ENCODE measurements around the gene ADAMTS18.

Gene ADAMTS18

GRCh38 chr16:77393955-77394354 is 40.9 kb downstream of the ADAMTS18 start:
- no peak for DNase-seq

GRCh38 chr16:77387815-77388209 is 47.0 kb downstream of the ADAMTS18 start:
- no peak for DNase-seq

- DNase-seq, result no peak
Measured at GRCh38 chr16:77386831-77387814, 47.7 kb downstream of the ADAMTS18 start.

GRCh38 chr16:77385481-77385880 is 49.4 kb downstream of the ADAMTS18 start:
- no peak for DNase-seq

GRCh38 chr16:77383606-77384187 is 51.1 kb downstream of the ADAMTS18 start:
- DNase-seq, result no peak

GRCh38 chr16:77376358-77376757 is 58.5 kb downstream of the ADAMTS18 start:
- peak; percentile 64 for DNase-seq

- no peak for DNase-seq
Measured at GRCh38 chr16:77375396-77375795, 59.4 kb downstream of the ADAMTS18 start.

GRCh38 chr16:77374384-77374783 is 60.5 kb downstream of the ADAMTS18 start:
- no peak for DNase-seq

- no peak for DNase-seq
Measured at GRCh38 chr16:77373726-77374125, 61.1 kb downstream of the ADAMTS18 start.

- DNase-seq, result no peak
Measured at GRCh38 chr16:77364770-77365169, 70.1 kb downstream of the ADAMTS18 start.

- DNase-seq, result no peak
Measured at GRCh38 chr16:77359065-77359502, 75.8 kb downstream of the ADAMTS18 start.

GRCh38 chr16:77353587-77354263 is 81.1 kb downstream of the ADAMTS18 start:
- DNase-seq, result no peak

GRCh38 chr16:77344341-77344740 is 90.5 kb downstream of the ADAMTS18 start:
- no peak for DNase-seq

GRCh38 chr16:77336637-77337036 is 98.2 kb downstream of the ADAMTS18 start:
- no peak for DNase-seq

- DNase-seq, result no peak
Measured at GRCh38 chr16:77335652-77336234, 99.1 kb downstream of the ADAMTS18 start.

GRCh38 chr16:77332792-77333191 is 102.0 kb downstream of the ADAMTS18 start:
- DNase-seq, result no peak

GRCh38 chr16:77331802-77332586 is 102.8 kb downstream of the ADAMTS18 start:
- DNase-seq, result no peak

GRCh38 chr16:77331043-77331442 is 103.8 kb downstream of the ADAMTS18 start:
- no peak for DNase-seq

GRCh38 chr16:77330332-77331042 is 104.3 kb downstream of the ADAMTS18 start:
- DNase-seq, result no peak

GRCh38 chr16:77328768-77329167 is 106.1 kb downstream of the ADAMTS18 start:
- DNase-seq, result no peak

GRCh38 chr16:77328274-77328673 is 106.6 kb downstream of the ADAMTS18 start:
- DNase-seq, result no peak

GRCh38 chr16:77327717-77328116 is 107.1 kb downstream of the ADAMTS18 start:
- no peak for DNase-seq

Measured in activated CD8-positive, alpha-beta memory T cell treated with anti-CD3 and anti-CD28 coated beads, Interleukin-2, amount 50 U/mL, for 48 hours (primary cell).